Measurements from ENCODE around the gene MALRD1.
A peak's percentile ranks its signal among the peaks of the same experiment; 100 is the strongest.

MALRD1 gene

DNA sequence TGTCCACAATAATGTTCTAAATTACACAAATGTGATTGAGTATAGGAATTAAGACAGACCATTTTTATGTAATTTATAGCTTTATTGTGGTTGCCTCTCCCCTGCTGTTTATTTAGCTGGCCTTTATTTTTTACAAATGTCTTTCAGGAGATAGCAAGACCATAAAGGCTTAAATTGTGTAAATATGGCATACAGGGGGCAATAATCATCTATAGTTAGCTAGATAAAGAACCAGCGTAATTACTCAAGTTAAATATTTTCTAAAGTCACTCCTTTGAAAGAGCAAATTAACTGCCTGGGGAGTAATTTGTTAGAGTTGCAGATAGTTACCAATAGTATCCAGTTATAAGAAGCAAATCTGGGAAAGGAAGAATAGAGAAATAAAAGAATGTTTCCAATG, at the start of gene MALRD1:
Gene MALRD1, plus strand, starts transcription at position 313 of the 400 bp plus-strand sequence. CDS start 138 bp downstream, outside the sequence.
- DNase-seq (ENCODE audit: low read depth), result no peak

DNA sequence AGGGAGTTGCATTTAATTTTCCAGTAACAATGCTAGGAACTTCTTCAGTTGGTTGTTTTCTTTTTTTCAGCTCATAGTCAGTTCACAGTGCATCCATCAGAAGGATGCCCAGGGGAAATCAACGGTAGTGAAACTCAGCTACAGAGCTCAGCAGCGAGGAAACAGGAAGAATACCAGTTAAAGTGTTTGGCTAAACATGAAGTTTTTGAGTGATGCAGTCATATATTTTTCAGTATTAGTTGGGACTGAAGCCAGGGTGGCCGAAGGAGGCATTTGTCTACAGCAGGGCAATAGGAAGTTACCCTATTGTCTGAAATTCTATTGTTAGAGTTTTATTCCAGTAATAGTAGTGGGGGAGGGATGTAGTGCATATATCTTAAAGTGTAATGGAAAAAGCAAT, 45.3 kb upstream of the MALRD1 start:
- no peak for DNase-seq (ENCODE audit: low read depth)

DNA sequence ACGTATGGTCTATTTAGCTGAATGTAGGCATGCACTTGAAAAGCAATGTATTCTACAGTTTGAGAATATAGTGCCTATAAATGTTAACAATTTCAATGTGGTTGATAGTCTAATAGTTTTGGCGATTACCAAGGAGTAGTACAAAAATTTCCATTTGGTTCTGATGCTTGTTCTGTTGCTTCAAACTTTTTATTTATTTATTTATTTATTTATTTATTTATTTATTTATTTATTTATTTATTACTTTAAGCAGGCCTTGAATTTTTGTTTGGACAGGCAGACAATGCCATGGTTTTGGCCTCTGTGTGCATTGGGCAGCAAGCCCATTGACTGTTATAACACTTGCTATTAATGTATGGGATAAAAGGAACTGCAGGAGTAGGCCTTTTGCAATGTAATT, 36.5 kb upstream of the MALRD1 start:
- no peak for DNase-seq (ENCODE audit: low read depth)

DNA sequence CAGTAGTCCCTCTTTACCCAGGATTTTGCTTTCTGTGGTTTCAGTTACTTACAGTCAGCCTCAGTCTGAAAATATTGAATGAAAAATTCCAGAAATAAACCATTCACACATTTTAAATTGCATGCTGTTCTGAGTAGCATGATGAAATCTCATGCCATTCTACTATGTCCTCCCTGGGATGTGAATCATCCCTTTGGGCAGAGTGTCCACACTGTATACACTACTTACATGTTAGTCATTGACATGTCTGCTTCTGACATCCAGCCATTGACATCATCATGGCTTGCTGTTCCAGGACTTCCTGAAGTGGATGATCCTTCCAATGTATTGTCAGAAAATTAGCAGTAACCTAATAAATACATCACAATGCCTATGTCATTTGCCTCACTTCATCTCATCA, 34.6 kb upstream of the MALRD1 start:
- DNase-seq (ENCODE audit: low read depth), result peak; percentile 14

DNA sequence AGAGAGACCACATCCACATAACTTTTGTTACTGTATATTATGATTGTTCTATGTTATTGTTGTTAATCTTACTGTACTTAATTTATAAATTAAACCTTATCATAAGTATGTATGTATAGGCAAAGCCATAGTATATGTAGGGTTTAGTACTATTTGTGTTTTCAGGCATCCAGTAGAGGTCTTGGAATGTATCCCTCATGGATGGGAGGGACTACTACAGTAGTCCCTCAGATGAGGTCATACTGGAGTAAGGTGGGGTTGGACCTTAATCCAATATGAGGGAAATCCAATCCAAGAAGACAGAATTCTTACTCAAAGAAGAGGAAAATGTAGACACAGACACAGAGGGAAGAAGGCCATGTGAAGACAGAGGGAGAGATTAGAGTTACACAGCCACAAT, 34.1 kb upstream of the MALRD1 start:
- DNase-seq (ENCODE audit: low read depth), result no peak

DNA sequence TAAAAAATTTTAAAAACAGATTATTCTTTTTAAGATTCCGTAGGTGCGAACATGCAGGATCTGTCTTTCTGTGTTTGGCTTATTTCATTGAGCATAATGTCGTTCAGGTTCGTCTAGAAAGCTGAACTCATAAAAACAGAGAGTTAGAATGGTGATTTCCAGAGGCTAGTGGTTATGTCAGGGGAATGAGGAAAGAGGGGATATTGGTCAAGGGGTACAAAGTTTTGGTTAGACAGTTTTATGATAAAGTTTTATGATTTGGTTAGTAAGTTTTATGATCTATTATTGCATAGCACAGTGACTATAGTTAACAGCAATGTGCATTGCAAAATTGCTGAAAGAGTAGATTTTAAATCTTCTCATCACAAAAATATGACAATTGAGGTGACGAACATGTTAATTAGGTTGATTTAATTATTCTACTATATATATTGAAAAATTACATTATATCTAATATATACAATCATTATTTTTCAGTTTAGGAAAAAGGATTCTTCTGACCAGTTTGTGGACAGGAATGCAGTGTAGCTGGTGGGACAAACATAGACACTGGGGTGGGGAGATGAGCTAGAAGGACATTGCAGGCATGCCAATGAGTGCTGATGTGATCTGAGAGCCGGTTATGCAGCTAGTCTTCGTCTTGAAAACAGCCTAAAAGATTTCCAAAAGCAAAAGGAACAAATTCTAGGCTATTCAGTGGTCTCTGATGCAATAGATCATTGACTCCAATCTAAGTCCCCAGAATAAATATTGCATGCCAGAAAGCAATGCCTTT, 31.3 kb upstream of the MALRD1 start:
- DNase-seq (ENCODE audit: low read depth), result no peak

DNA sequence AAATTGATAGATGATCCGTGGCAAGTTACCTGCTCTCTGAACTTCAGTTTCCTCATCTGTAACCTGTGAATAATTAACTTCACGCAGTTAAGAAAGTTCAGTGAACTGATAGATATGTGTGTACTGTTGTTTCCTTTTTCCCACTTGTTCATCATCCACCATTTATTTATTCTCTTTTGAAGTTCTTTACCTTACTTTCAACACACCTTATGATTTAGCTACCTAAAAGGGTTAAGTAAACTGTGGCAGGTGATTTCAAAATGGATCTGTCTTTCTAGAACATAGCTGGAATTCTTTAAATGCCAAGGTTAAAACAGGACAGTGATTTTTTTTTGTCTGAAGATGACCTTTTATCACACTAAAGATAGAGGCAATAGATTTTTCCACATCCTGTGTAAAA, 27.4 kb upstream of the MALRD1 start:
- DNase-seq (ENCODE audit: low read depth), result no peak

DNA sequence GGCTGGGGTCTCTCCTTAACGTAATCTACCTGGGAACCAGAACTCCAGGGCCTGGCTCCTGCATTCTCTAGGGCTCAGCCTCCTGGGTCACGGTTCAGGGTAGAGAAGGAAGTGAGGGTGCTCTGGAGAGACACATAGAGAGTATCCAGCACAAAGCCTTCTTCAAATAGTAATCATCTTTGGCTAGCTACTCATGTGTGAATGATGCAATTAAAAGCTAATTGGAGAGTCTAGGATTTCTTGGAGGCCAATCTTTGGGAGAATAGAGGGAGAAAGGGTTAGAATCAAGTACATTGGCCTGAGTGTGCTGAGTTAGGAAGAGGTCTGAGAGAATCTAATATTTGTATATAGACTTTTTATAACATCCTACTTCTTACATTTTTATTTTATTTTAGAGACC, 24.0 kb upstream of the MALRD1 start:
- DNase-seq (ENCODE audit: low read depth), result no peak

DNA sequence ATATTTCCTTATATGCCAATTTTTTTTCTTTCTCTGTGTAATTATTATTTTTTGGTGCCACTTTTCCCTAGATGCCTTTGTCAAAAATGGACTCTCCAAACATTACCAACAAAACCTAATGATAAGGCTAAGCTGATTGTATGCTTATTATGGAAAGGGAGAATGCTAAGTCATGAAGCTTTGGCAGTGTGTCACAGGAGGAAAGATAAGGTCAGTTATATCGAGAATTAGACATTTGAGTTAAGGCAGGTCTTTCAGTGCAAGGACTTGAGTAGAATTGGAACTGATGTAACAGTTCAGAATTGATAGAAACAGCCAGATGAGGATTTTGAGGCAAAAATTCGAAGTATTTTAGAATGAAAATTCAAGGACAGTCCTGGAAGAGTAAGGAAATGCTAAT, 16.8 kb upstream of the MALRD1 start:
- DNase-seq (ENCODE audit: low read depth), result no peak

DNA sequence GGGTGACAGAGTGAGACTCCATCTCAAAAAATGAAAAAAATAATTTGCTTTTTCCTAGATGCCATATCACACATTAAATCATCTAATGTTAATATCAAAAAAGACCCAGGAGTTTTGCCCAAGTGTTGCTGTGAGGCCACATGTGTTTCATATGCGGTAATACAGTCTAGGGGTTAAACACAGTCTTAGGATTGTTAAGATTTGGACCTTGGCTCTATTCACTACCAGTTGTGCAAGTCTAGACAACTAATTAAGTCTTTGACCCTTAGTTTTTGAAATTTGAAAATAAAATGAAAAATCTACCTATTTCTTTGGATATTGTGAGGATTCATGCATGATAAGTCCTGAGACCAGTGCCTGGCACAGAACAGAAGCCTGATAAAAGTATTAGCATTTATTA, 14.9 kb upstream of the MALRD1 start:
- DNase-seq (ENCODE audit: low read depth), result no peak

DNA sequence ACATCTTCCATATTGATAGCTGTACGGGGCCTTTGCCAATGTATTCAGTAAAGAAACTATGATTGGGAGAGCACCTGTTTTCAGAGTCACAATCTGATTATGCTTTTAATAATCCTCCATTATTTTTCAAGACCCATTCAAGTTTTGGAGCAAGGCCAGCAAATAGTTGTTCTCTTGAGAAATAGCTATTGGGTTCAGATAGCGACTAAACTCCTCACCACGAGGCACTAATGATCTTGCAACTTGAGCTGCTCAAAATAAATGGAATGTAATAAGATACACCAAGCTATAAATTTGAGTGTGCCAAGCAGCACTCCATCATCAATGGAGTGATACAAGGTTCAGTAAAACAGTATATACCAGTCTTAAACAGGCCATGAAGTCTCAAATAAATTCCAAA, 7.4 kb upstream of the MALRD1 start:
- DNase-seq (ENCODE audit: low read depth), result no peak

DNA sequence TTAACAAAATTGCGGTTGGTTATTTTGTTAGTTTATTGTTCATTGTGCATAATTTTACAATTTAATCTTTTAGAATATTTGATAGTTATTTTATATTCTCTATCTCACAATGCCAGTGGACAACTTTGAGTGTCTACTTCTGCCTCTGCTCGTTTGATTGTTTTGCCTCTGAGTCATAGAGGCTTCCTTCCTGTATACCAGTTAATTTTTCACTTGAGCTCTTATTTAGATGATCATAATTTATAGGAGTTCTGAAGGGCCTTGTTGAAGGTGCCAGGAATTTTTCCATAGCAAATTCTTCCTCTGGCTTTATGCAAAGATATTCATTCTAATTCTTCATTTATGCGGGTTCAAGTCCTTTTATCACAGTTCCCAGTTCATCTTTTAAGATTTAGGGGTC, 5.2 kb upstream of the MALRD1 start:
- DNase-seq (ENCODE audit: low read depth), result no peak

DNA sequence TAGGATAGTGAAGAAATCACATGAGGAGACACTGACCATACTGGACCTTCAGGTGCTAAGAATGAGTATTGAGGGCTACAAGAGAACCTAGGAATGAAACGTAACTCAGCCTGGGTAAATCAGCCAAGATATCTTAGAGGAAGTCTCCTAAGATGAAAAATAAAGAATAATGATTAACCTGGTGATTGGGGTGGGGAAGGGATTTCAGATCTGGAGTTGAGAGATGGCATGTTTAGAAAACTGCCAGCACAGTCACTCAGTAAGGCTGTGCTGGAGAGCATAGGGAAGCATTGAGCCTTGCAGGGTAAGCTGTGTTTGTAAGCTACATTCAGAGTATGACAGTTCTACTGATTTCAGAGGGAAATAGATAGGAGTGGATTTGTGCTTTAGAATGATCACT, 1.9 kb upstream of the MALRD1 start:
- no peak for DNase-seq (ENCODE audit: low read depth)

DNA sequence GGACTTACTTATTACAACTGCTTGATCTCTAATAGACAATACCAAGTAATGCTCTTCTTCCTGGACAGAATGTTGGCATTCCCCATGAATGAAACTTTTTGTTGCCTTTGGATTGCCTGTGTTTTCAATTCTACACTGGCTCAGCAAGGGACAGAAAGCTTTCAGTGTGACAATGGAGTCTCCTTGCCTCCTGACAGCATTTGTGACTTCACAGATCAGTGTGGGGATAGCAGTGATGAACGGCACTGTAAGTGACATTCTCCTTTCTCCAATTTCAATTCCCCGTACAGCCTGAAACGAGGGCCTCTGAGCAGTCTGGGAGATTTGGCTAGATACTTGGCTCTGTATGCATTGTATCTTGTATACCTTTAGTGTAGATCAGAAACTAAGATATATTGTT, 290 bp downstream of the MALRD1 start:
- DNase-seq (ENCODE audit: low read depth), result no peak

DNA sequence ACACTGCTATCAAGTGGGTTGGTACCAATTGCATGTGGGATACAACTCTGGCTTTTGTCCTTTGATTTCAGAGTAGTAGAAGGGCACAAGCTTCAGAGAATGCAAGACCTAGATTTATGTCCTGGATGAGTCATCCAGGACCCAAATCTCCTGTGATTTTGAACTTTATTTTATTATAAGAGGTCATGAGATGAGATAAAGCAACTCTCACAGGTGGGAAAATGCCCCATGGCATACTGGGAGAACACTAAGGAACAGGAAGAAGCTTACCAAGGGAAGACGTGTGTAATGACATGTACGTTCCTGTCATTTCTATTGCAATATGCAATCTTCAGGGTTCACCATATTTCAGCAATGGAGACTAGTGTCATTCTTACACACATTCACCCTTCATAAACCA, 966 bp downstream of the MALRD1 start:
- DNase-seq (ENCODE audit: low read depth), result no peak

DNA sequence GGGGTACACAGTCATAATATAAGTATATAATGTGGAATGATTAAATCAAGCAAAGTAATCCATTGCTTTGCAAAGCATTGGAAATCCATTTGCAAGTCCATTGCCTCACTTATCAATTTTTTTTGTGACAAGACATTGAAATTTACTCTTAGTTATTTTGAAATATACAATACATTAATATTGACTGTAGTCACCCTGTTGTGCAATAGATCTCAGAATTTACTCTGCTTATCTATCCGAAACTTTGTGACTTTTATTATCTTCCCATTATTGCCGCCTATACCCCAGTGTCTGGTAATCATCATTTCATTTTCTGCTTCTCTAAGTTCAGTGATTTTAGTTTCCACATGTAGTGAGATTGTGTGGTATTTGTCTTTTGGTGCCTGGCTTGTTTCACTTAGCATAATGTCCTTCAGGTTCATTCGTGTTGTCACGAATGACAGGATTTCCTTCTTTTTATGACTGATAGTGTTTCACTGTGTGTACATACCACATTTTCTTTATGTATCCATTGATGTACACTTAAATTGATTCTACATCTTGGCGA, 5.8 kb downstream of the MALRD1 start:
- no peak for DNase-seq (ENCODE audit: low read depth)

DNA sequence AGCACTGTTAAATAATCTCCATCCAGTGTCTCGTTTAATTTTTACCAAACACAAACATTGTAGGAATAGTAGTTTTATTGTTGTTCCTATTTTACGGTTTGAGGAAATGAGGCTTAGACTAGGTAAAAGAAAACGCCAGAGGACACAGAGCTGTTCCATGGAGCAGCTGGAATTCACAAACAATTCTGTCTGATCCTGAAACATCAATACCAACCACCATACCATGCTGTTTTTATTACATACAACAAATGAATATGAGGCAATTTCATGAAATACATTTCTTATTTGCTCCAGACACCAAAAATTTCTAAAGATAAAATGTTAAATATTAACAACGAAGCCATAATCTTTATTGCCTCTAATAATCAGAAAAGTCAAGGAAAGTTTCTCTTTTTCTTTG, 9.4 kb downstream of the MALRD1 start:
- no peak for DNase-seq (ENCODE audit: low read depth)

DNA sequence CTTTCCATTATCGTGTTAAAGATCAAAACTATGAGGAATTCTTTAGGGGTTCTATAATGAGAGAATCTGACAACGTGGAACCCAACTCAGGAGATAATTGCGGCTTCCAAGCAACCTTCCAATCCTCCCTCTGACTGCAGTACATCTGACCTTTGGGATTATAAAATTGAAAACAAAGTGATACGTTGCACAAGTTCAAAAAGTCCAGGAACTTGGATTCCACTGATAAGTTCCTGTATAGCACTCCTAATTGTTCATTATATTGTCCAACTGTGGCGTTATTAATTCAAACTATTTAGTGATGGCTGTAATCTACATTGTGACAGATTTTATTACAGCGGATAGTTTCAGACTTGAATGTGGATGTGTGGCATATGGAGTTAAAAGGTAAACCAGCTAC, 15.4 kb downstream of the MALRD1 start:
- DNase-seq (ENCODE audit: low read depth), result no peak

DNA sequence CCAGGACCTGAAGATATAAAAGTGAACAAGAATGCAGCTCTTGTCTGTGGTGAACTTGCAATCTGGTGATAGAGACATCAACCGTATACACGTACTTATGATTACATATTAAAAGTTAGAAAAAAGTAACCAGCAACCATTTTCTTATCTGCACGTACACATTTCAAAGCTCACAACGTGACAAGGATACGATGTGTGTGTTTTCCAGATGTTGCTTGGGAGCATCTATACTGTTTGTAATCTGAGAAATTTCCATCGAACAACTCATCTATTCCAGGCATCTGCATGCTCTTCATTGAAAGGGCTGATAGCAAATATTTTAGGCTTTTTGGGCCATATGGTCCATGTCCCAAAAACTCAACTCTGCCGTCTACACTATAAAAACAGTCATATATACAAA, 23.3 kb downstream of the MALRD1 start:
- DNase-seq (ENCODE audit: low read depth), result no peak

DNA sequence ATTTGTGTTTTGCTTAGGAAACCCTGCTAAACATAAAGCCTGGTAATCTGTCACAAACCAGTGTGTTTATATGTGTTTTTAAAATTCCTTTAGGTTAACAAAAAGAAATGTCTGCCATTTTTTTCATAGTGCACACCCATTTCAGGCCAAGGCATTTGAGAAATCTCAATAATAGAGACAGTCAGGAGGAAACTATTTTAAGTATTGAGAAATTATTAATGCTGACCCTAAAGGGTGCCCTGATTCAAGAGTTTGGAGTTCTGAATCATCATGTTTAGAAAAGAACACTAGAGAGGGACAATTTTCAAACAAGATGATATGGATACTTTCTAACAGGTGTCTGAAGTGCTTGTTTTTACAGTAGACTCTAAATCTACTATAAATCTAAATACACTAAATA, 28.7 kb downstream of the MALRD1 start:
- no peak for DNase-seq (ENCODE audit: low read depth)

DNA sequence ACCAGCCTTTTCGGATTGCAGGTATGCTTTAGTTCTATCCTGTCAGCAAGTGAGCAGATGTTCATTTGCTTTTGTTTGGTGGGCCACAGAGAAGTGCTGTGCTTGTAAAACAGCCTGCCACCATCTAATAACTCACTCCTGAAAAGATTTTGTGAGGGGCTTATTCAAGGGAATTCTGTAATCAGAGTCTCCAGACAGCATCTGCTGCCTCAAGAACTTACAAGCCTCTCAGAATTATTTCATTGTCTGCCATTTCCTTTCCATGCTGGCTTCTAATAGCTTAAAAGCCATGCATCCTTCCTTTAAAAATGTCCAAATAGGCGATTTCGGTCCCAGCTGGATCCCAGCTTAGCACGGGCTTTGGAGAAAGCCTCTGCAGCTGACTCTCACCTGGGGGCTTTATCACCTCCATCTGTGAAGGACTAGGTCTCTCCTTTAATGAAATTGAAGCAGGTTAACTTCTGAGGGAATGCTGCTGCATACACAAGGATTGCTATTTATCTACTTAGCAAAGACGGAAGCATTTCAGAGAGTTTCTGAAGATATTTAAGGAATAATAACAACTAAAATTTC, 48.0 kb downstream of the MALRD1 start:
- no peak for DNase-seq (ENCODE audit: low read depth)

DNA sequence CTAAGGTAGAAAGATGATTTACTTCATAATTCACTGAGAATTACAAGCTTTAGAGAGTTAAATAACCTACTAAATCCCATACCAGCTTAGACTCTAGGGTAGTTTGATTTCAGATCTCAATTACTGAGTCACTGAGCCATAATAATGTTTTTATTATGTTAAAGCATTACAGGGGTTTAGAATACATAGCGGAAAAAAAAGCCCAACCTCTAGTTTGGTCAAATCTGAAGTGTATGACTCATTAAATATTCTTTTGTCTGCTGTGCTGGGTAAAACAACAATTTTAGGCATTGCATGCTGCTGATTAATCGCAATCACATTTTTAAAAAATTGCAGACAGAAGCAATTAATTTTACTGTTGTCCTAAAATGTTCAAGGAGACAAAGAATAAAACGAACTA, 48.5 kb downstream of the MALRD1 start:
- no peak for DNase-seq (ENCODE audit: low read depth)

DNA sequence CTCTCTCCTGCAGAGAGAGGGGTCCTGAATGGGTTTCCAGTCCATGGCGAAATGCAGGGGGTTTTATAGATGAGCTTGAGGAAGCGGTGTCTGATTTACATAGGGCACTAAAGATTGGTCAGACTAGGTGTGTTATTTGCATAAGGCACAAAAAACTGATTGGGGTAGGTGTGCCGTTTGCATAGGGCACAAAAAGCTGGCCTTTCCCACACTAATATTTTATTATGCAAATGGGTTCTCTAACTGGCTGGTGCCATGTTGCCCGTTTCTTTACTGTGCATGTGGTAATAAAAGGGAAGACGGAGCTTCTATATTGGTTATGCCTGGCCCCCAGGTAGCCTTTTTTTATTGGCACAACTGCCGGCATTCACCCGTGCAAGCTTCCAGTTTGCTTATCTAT, 50.2 kb downstream of the MALRD1 start:
- no peak for DNase-seq (ENCODE audit: low read depth)

DNA sequence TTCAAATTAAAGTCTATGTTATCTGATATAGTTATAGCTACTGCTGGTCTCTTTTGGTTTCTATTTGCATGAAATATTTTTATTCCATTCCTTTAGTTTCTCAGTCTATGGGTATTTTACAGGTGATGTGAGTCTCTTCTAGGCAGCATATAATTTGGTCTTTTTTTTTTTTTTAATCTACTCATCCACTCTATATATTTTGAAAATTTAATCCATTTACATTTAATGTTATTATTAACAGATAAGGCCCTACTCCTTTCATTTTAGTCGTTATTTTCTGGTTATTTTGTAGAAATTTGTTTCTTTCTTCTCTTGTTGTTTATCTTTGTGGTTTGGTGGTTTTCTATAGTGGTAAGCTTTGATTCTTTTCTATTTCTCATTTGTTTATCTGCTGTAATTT, 58.8 kb downstream of the MALRD1 start:
- no peak for DNase-seq (ENCODE audit: low read depth)

All from HS-27A (cell line).